Measurements from ENCODE around the gene ACTG2.

DNA sequence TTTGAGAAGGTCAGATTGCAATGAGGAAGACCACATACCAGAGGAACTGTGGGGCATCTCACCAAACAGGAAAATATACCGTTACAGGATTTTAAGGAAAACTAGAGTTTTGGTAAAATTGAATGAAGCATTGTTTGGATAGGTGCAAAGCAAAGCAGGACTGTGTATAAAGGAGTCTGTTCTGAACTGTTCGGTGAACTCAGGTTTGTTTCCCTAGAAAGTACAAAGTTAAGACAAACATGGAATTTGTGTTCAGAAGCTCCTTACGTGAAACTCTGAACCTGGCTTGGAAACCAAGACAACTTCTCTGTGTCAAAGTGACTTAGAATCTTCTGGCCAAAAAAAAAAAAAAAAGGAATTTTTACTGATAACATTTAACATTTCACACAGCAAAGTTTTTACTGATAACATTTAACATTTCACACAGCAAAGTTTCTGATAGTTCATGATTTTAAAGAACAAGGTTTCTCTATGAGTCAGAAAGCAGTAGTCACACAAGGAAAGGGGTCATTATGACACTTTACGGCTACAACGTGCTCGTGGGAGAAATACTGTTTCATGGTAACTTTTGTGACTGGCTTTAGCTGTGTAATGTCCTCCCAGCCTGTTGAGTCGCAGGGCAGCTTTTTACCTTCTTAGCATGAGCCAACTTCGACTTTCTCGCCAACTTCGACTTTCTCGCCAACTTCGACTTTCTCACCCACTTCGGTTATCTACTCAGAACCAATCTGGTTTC, 70.7 kb downstream of the ACTG2 start:
- no peak for TF ChIP-seq POLR2AphosphoS5 (IDR thresholded peaks at IDR 0.05)
- TF ChIP-seq, protein P1, sequence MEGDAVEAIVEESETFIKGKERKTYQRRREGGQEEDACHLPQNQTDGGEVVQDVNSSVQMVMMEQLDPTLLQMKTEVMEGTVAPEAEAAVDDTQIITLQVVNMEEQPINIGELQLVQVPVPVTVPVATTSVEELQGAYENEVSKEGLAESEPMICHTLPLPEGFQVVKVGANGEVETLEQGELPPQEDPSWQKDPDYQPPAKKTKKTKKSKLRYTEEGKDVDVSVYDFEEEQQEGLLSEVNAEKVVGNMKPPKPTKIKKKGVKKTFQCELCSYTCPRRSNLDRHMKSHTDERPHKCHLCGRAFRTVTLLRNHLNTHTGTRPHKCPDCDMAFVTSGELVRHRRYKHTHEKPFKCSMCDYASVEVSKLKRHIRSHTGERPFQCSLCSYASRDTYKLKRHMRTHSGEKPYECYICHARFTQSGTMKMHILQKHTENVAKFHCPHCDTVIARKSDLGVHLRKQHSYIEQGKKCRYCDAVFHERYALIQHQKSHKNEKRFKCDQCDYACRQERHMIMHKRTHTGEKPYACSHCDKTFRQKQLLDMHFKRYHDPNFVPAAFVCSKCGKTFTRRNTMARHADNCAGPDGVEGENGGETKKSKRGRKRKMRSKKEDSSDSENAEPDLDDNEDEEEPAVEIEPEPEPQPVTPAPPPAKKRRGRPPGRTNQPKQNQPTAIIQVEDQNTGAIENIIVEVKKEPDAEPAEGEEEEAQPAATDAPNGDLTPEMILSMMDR (IDR thresholded peaks at IDR 0.05) = no peak
- no peak for TF ChIP-seq POLR2A (IDR thresholded peaks at IDR 0.05)
- no peak for TF ChIP-seq EP300 (IDR thresholded peaks at IDR 0.05)
